AG09309 (cell line): ENCODE data around the gene MAP7D1.

Experiments used
- DNase-seq: peaks from one replicate; pipeline ENCODE4 v3.0.0-alpha.2; 2010; ENCODE audit warnings: low read depth
- H3K4me3 ChIP-seq: 2 replicates; pipeline ENCODE4 v1.5.1; 2011; ENCODE audit warnings: mild to moderate bottlenecking, low read depth, low read length, moderate library complexity; ENCODE audit not compliant: control insufficient read depth
- CTCF ChIP-seq: IDR thresholded peaks from 2 replicates; pipeline ENCODE4 v1.5.1; 2011; ENCODE audit warnings: mild to moderate bottlenecking, low read depth, low read length, inconsistent platforms; ENCODE audit not compliant: insufficient read depth, control insufficient read depth; ENCODE audit errors: missing control alignments

Gene MAP7D1

GRCh38 chr1:36160388-36160948 lies 4.5 kb downstream of the MAP7D1 start:
- H3K4me3 ChIP-seq = peak overlapping the region; percentile 50
- no peak for DNase-seq
- TF ChIP-seq CTCF = no peak

GRCh38 chr1:36160949-36161485 lies 5.1 kb downstream of the MAP7D1 start:
- peak overlapping the region; percentile 50 for H3K4me3 ChIP-seq
- DNase-seq = no peak
- TF ChIP-seq CTCF = peak; percentile 55

- no peak overlapping the region; the same call in 1 of the 2 replicates for H3K4me3 ChIP-seq
- no peak for TF ChIP-seq CTCF
- no peak for DNase-seq
These were observed 5.9 kb downstream of the MAP7D1 start for GRCh38 chr1:36161641-36162531.

GRCh38 chr1:36162680-36163239 lies 6.8 kb downstream of the MAP7D1 start:
- no peak overlapping the region for H3K4me3 ChIP-seq
- no peak for DNase-seq
- no peak for TF ChIP-seq CTCF

- no peak for TF ChIP-seq CTCF
- H3K4me3 ChIP-seq = no peak overlapping the region
- no peak for DNase-seq
These were observed 7.5 kb downstream of the MAP7D1 start for GRCh38 chr1:36163426-36163825.

- no peak overlapping the region for H3K4me3 ChIP-seq
- DNase-seq = no peak
- no peak for TF ChIP-seq CTCF
These were observed 8.4 kb downstream of the MAP7D1 start for GRCh38 chr1:36164361-36164760.
